ENCODE measurements around the gene C9. TPM values are rescaled to one million over a fixed set of nuclear protein-coding genes. Genes with fewer than 3 reads are reported as not detected.
A peak's percentile ranks its signal among the peaks of the same experiment; 100 is the strongest.

Gene C9
- total RNA-seq, 4 donors from 2014 or later, result not detected

GRCh38 chr5:39376293-39376714, 12.0 kb upstream of the C9 start:
- H3K27me3 ChIP-seq, result no peaks in the 10 kb centered on the region
- H3K36me3 ChIP-seq, result no peaks in the 10 kb centered on the region
- H3K27ac ChIP-seq, result no peak overlapping the region
- peak; percentile 34 to 53 for DNase-seq
- no peak for TF ChIP-seq POLR2A (IDR thresholded peaks at IDR 0.05)
- TF ChIP-seq, protein P1, sequence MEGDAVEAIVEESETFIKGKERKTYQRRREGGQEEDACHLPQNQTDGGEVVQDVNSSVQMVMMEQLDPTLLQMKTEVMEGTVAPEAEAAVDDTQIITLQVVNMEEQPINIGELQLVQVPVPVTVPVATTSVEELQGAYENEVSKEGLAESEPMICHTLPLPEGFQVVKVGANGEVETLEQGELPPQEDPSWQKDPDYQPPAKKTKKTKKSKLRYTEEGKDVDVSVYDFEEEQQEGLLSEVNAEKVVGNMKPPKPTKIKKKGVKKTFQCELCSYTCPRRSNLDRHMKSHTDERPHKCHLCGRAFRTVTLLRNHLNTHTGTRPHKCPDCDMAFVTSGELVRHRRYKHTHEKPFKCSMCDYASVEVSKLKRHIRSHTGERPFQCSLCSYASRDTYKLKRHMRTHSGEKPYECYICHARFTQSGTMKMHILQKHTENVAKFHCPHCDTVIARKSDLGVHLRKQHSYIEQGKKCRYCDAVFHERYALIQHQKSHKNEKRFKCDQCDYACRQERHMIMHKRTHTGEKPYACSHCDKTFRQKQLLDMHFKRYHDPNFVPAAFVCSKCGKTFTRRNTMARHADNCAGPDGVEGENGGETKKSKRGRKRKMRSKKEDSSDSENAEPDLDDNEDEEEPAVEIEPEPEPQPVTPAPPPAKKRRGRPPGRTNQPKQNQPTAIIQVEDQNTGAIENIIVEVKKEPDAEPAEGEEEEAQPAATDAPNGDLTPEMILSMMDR (IDR thresholded peaks at IDR 0.05), result peak; percentile 70 to 74 (median 72)
- no peaks in the 10 kb centered on the region for H3K4me1 ChIP-seq
- no peaks in the 10 kb centered on the region for H3K9me3 ChIP-seq
- no peak overlapping the region for H3K4me3 ChIP-seq
- intact Hi-C loops (cut with DNase I; ENCODE audit: low total_unique reads), result loop anchor here (5.0 kb wide), 2 partner anchors 171 to 186 kb away; no protein-coding TSS in a partner anchor

DNA sequence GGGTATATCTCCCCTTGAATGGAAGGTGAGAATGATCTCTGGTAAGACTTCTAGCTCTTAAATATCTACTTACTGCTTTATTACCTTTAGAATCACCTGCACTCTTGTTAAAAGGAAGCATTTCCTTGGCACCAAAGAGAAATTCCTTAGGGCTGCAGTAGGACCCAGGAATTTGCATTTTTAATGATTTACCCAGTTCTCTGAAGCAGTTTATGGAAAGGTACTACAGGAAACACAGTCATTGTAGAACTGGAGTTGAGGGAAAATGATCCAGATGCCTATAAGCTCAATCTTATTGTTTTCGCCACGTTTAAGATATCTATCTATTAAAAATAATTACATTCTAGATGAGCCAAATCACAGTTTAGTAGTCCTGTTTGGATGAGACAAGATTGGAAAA, 9.5 kb upstream of the C9 start:
- Histone ChIP-seq H3K27ac (no peak overlapping the region), H3K36me3 (no peaks in the 10 kb centered on the region), H3K9me3 (no peaks in the 10 kb centered on the region), H3K4me3 (no peak overlapping the region), H3K27me3 (no peaks in the 10 kb centered on the region), H3K4me1 (no peaks in the 10 kb centered on the region)
- intact Hi-C loops (cut with DNase I; ENCODE audit: low total_unique reads), result no loop called here
- no peak for TF ChIP-seq POLR2A (IDR thresholded peaks at IDR 0.05)
- TF ChIP-seq, protein P1 (IDR thresholded peaks at IDR 0.05), result no peak
- no peak for DNase-seq

DNA sequence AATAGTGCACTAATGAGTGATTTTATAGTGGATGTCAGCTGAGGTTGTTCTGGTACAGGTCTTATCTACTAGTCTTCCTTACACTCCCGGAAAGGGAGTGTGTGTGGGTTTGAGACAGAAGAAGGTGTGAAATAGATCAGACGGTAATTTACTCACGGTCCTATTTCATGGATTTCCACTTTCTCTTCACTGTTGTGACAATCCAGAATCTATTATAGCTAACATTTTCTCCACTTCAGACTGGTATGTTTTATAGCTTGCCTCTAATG, 7.0 kb upstream of the C9 start:
- intact Hi-C loops (cut with DNase I; ENCODE audit: low total_unique reads), result no loop called here
- no peak for TF ChIP-seq POLR2A (IDR thresholded peaks at IDR 0.05)
- TF ChIP-seq, protein P1 (IDR thresholded peaks at IDR 0.05), result no peak
- Histone ChIP-seq H3K4me3 (no peak overlapping the region), H3K27ac (no peak overlapping the region), H3K4me1 (no peaks in the 10 kb centered on the region), H3K36me3 (no peaks in the 10 kb centered on the region), H3K27me3 (no peaks in the 10 kb centered on the region), H3K9me3 (no peaks in the 10 kb centered on the region)
- no peak for DNase-seq

- TF ChIP-seq, protein P1 (IDR thresholded peaks at IDR 0.05), result no peak
- TF ChIP-seq POLR2A (IDR thresholded peaks at IDR 0.05), result no peak
- Histone ChIP-seq H3K4me3 (no peak overlapping the region), H3K4me1 (no peaks in the 10 kb centered on the region), H3K27me3 (no peaks in the 10 kb centered on the region), H3K36me3 (no peaks in the 10 kb centered on the region), H3K27ac (no peak overlapping the region), H3K9me3 (no peaks in the 10 kb centered on the region)
- intact Hi-C loops (cut with DNase I; ENCODE audit: low total_unique reads), result no loop called here
- no peak for DNase-seq
Observed at GRCh38 chr5:39370555-39371366, 6.5 kb upstream of the C9 start.

DNA sequence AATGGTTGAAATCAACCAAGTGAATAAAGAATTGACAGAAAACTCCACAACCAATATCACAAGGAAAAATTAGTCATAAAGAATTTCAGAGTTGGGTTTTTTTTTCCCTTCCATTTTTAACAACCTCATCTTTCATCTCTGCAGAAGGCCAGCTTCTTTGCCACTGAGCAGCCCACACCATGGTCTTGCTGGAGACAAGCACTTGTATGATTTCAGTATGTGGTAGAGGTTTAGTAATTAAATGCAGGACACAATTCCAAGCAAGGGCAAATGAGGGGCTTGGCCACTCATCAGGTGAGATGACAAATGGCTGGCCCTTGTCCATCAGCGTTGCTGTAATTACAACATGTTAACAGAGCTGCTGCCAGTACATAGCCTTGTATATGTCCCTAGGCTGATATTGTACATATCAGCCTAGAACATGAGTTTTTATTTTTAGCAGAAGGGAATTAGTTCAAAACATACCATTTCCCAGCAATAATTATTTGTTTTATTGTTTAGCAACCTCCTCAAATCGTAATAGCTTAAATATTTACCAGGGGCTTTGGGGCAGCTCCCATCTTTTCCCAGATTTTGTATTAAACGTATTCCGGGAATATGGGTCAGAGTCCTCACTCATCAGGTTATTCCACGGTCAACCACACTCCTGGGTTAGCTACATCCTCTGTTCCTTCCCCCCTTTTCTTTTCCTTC, 5.0 kb upstream of the C9 start:
- intact Hi-C loops (cut with DNase I; ENCODE audit: low total_unique reads), result no loop called here
- Histone ChIP-seq H3K4me1 (no peaks in the 10 kb centered on the region), H3K4me3 (no peak overlapping the region), H3K36me3 (no peaks in the 10 kb centered on the region), H3K27ac (no peak overlapping the region), H3K9me3 (no peaks in the 10 kb centered on the region), H3K27me3 (no peaks in the 10 kb centered on the region)
- TF ChIP-seq POLR2A (IDR thresholded peaks at IDR 0.05), result no peak
- DNase-seq, result no peak
